Osteocyte (in vitro differentiated cells): Measurements from ENCODE around the gene KCNAB2. TPM values are rescaled to one million over a fixed set of nuclear protein-coding genes. Genes with fewer than 3 reads are reported as not detected.

Experiments used
- DNase-seq: peaks from one replicate; pipeline ENCODE4 v3.0.0; 2021; ENCODE audit warnings: mixed read lengths; ENCODE audit not compliant: unreplicated experiment; ENCODE audit errors: extremely low spot score
- H3K27ac Mint-ChIP-seq: one replicate; pipeline ENCODE4 v1.8.0; 2021; ENCODE audit warnings: mild to moderate bottlenecking, mixed read lengths; ENCODE audit not compliant: unreplicated experiment
- H3K27me3 Mint-ChIP-seq: one replicate; pipeline ENCODE4 v1.8.0; 2021; ENCODE audit warnings: mixed read lengths; ENCODE audit not compliant: unreplicated experiment
- H3K36me3 Mint-ChIP-seq: one replicate; pipeline ENCODE4 v1.8.0; 2021; ENCODE audit warnings: mixed read lengths; ENCODE audit not compliant: unreplicated experiment
- H3K4me1 Mint-ChIP-seq: one replicate; pipeline ENCODE4 v1.8.0; 2021; ENCODE audit warnings: mixed read lengths; ENCODE audit not compliant: unreplicated experiment
- H3K4me3 Mint-ChIP-seq: one replicate; pipeline ENCODE4 v1.8.0; 2021; ENCODE audit warnings: mild to moderate bottlenecking, moderate library complexity, mixed read lengths; ENCODE audit not compliant: unreplicated experiment
- H3K9me3 Mint-ChIP-seq: one replicate; pipeline ENCODE4 v1.8.0; 2021; ENCODE audit warnings: mixed read lengths; ENCODE audit not compliant: unreplicated experiment
- total RNA-seq: library from RNA; stranded (reverse); gene quantifications from 2 replicates; pipeline ENCODE4 v1.2.1, GENCODE V29; 2021
- TF ChIP-seq, protein P1 (sequence below): fragments of 200-600 bp; sonication (generic); IDR thresholded peaks from 2 replicates; pipeline ENCODE4 v1.5.0; 2021; ENCODE audit warnings: antibody characterized with exemption, mild to moderate bottlenecking, moderate library complexity

The KCNAB2 gene
- total RNA-seq, 1 donor from 2014 or later: 9.3 TPM

- TF ChIP-seq, protein P1, sequence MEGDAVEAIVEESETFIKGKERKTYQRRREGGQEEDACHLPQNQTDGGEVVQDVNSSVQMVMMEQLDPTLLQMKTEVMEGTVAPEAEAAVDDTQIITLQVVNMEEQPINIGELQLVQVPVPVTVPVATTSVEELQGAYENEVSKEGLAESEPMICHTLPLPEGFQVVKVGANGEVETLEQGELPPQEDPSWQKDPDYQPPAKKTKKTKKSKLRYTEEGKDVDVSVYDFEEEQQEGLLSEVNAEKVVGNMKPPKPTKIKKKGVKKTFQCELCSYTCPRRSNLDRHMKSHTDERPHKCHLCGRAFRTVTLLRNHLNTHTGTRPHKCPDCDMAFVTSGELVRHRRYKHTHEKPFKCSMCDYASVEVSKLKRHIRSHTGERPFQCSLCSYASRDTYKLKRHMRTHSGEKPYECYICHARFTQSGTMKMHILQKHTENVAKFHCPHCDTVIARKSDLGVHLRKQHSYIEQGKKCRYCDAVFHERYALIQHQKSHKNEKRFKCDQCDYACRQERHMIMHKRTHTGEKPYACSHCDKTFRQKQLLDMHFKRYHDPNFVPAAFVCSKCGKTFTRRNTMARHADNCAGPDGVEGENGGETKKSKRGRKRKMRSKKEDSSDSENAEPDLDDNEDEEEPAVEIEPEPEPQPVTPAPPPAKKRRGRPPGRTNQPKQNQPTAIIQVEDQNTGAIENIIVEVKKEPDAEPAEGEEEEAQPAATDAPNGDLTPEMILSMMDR: no peak
- H3K36me3 Mint-ChIP-seq: no peaks in the 10 kb centered on the region
- H3K4me3 Mint-ChIP-seq: no peak overlapping the region
- no peak overlapping the region for H3K27ac Mint-ChIP-seq
- peaks cover 8% of the 10 kb centered on the region for H3K27me3 Mint-ChIP-seq
- DNase-seq: no peak
- no peaks in the 10 kb centered on the region for H3K4me1 Mint-ChIP-seq
- H3K9me3 Mint-ChIP-seq: no peaks in the 10 kb centered on the region
These were observed 2.1 kb upstream of the KCNAB2 start for GRCh38 chr1:6043561-6043960.

- TF ChIP-seq, protein P1: no peak
- Mint-ChIP-seq H3K4me3 (no peak overlapping the region), H3K4me1 (no peaks in the 10 kb centered on the region), H3K9me3 (no peaks in the 10 kb centered on the region), H3K27me3 (peaks cover 8% of the 10 kb centered on the region), H3K36me3 (no peaks in the 10 kb centered on the region), H3K27ac (no peak overlapping the region)
- DNase-seq: no peak
These were observed 1.1 kb upstream of the KCNAB2 start for GRCh38 chr1:6044481-6045109.

- no peak overlapping the region for H3K27ac Mint-ChIP-seq
- TF ChIP-seq, protein P1: no peak
- H3K36me3 Mint-ChIP-seq: no peaks in the 10 kb centered on the region
- no peaks in the 10 kb centered on the region for H3K9me3 Mint-ChIP-seq
- DNase-seq: no peak
- H3K4me3 Mint-ChIP-seq: no peak overlapping the region
- peaks cover 8% of the 10 kb centered on the region for H3K27me3 Mint-ChIP-seq
- no peaks in the 10 kb centered on the region for H3K4me1 Mint-ChIP-seq
These were observed 582 bp upstream of the KCNAB2 start for GRCh38 chr1:6045110-6045502.

DNA sequence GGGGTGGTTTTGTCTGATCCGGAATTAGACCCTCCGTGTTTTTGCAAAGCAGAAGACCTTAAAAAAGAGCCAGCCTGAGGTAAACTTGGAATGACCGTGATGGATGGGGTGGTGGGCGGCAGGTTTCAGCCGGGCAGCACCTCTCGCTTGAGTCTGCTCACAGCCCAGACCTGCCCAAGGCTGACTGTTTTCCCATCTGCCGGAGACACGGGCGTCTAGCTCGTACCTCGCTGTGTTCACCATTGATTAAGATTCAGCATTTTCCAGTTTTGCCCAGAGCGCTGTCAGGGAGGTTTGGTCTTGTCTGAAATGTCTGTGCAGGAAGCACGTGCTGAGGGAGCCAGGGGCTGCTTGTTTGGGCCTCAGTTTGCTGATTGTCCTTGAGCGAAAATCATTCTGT, 591 bp downstream of the KCNAB2 start:
- no peak overlapping the region for H3K27ac Mint-ChIP-seq
- no peaks in the 10 kb centered on the region for H3K9me3 Mint-ChIP-seq
- H3K4me1 Mint-ChIP-seq: no peaks in the 10 kb centered on the region
- peaks cover 11% of the 10 kb centered on the region for H3K27me3 Mint-ChIP-seq
- H3K4me3 Mint-ChIP-seq: no peak overlapping the region
- no peak for DNase-seq
- TF ChIP-seq, protein P1: no peak
- no peaks in the 10 kb centered on the region for H3K36me3 Mint-ChIP-seq

DNA sequence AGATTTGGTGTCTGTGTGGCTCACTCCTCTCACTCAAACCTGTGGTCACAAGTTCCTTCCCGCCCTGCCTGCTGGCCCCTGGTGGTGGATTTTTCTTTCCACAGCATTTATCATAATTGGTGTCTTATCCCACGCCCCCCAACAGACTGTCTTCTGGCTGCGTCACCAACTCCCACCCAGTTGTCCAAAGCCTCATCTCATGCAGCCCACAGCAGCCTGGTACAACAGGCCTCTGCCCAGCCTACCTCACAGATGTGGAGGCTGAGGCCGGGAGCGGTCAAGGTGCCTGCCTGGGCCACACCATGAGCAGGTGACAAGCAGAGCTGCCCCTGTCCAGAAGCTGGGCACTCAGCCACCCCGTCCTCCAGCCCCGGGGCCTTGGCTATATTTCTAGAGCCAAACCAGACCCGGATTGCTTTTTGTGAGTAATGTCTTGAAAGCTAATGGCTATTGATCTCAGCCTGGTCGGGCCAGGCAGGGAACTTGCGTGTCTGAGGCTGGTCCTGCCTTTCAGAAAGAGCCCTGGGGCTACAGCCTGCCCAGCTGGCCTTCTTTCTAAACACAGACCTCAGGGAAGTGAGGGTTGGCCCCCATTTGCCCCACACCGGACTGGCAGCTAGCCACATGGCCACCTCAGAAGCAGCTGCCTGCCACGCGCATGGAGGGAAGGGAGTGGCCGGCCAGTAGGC, 2.6 kb downstream of the KCNAB2 start:
- H3K27me3 Mint-ChIP-seq: peaks cover 6% of the 10 kb centered on the region

More for the DNA sequence above, 2.6 kb downstream of the KCNAB2 start:
- Mint-ChIP-seq H3K36me3 (no peaks in the 10 kb centered on the region), H3K9me3 (no peaks in the 10 kb centered on the region), H3K4me3 (no peak overlapping the region), H3K27ac (no peak overlapping the region), H3K4me1 (peaks cover 3% of the 10 kb centered on the region)
- TF ChIP-seq, protein P1: no peak
- DNase-seq: no peak
